HEK293 (cell line): Measurements from ENCODE around the gene PTPN12.

Experiments
- CTCF ChIP-seq: fragments of 450-650 bp; formaldehyde crosslinking; IDR thresholded peaks from 2 replicates; pipeline ENCODE4 v1.5.1; 2016; ENCODE audit warnings: missing biosample characterization, missing genetic modification characterization
- KLF16 ChIP-seq: fragments of 450-650 bp; formaldehyde crosslinking; IDR thresholded peaks from 2 replicates; pipeline ENCODE4 v1.5.1; 2017; ENCODE audit warnings: missing biosample characterization, missing genetic modification characterization
- MEIS1 ChIP-seq: sonication (generic); formaldehyde crosslinking; IDR thresholded peaks from 2 replicates; pipeline ENCODE4 v1.8.1; 2022; ENCODE audit warnings: missing genetic modification reagents, mild to moderate bottlenecking, borderline replicate concordance
- PATZ1 ChIP-seq: fragments of 450-650 bp; formaldehyde crosslinking; IDR thresholded peaks from 2 replicates; pipeline ENCODE4 v1.5.1; 2016; ENCODE audit warnings: missing biosample characterization, missing genetic modification characterization
- YY1 ChIP-seq: fragments of 450-650 bp; formaldehyde crosslinking; IDR thresholded peaks from 2 replicates; pipeline ENCODE4 v1.5.1; 2018; ENCODE audit warnings: missing biosample characterization, missing genetic modification characterization
- ZNF280D ChIP-seq: fragments of 450-650 bp; formaldehyde crosslinking; IDR thresholded peaks from 2 replicates; pipeline ENCODE4 v1.5.1; 2016; ENCODE audit warnings: missing biosample characterization, missing genetic modification characterization
- ZNF488 ChIP-seq: fragments of 450-650 bp; formaldehyde crosslinking; IDR thresholded peaks from 2 replicates; pipeline ENCODE4 v1.5.1; 2016; ENCODE audit warnings: missing biosample characterization, missing genetic modification characterization
- ZNF639 ChIP-seq: fragments of 450-650 bp; formaldehyde crosslinking; IDR thresholded peaks from 2 replicates; pipeline ENCODE4 v1.5.1; 2016; ENCODE audit warnings: missing biosample characterization, missing genetic modification characterization

GRCh38 chr7:77644774-77645173 lies 107.7 kb downstream of the PTPN12 start:
- no peak for TF ChIP-seq MEIS1 (CRISPR knock-in tag)
- TF ChIP-seq CTCF = no peak
- TF ChIP-seq PATZ1 = no peak
- TF ChIP-seq KLF16 (tag by site-specific recombination) = no peak
- no peak for TF ChIP-seq ZNF639 (tag by site-specific recombination)
- TF ChIP-seq ZNF280D (tag by site-specific recombination) = no peak
- TF ChIP-seq YY1 (tag by site-specific recombination) = no peak
- no peak for TF ChIP-seq ZNF488 (tag by site-specific recombination)
